Activated naive CD4-positive, alpha-beta T cell treated with anti-CD3 and anti-CD28 coated beads, Interleukin-2, amount 50 U/mL, for 72 hours (primary cell): Measurements from ENCODE around the gene BST1. TPM values are rescaled to one million over a fixed set of nuclear protein-coding genes. Genes with fewer than 3 reads are reported as not detected.
A peak's percentile ranks its signal among the peaks of the same experiment; 100 is the strongest.
"Not testable (repeated sequence)": the region's sequence is repeated elsewhere in the genome, so short reads cannot be mapped to it uniquely, and the experiment has no call there.

Source experiments
- ATAC-seq, 2 donors: fragments of 150-1000 bp; cut with Tn5 transposase; 2 replicates each; pipeline ENCODE4 v1.10.0; 2021; ENCODE audit warnings: mild to moderate bottlenecking in 2 of 2, moderate library complexity in 2 of 2
- DNase-seq, 2 donors: peaks; one replicate each; pipeline ENCODE4 v3.0.0; 2021 to 2022; ENCODE audit warnings: low spot score in 2 of 2
- H3K27ac Mint-ChIP-seq, 2 donors: one replicate each; pipeline ENCODE4 v1.8.0; 2022; ENCODE audit warnings: mild to moderate bottlenecking in 2 of 2, mixed read lengths in 2 of 2
- H3K36me3 Mint-ChIP-seq, 2 donors: one replicate each; pipeline ENCODE4 v1.8.0; 2022; ENCODE audit warnings: mixed read lengths in 2 of 2
- H3K9me3 Mint-ChIP-seq, 2 donors: one replicate each; pipeline ENCODE4 v1.8.0; 2022; ENCODE audit warnings: mixed read lengths in 2 of 2
- total RNA-seq, 2 donors: library from RNA; stranded (reverse); gene quantifications; one replicate each; pipeline ENCODE4 v1.2.3, GENCODE V29; 2022

BST1 gene
- total RNA-seq, 2 donors from 2014 or later, result 0.39 to 0.82 TPM

DNA sequence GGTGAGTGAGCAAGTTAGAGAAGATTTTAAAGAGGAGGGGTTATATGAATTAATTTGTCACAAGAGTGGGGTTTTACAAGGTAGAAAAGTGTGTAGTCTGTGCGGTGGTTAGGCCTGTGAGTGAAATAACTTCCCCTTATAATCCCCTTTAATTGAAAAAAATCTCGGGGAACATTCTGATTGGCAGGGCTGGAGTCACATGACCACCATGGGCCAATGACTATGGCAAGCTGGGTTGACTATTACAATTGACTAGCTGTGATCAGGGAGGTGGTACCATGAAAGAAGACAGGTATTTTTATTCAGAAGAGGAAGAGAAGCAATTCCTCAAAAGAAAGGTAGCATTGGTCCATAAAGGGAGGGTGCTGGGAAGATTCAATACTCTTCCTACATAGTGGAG, 48.3 kb downstream of the BST1 start:
- ATAC-seq, result no peak
- peaks cover 2 to 23% of the 10 kb centered on the region in 2 donors for H3K9me3 Mint-ChIP-seq
- DNase-seq, result no peak
- H3K27ac Mint-ChIP-seq, result no peak overlapping the region
- H3K36me3 Mint-ChIP-seq, result peaks cover 2 to 18% of the 10 kb centered on the region in 2 donors

DNA sequence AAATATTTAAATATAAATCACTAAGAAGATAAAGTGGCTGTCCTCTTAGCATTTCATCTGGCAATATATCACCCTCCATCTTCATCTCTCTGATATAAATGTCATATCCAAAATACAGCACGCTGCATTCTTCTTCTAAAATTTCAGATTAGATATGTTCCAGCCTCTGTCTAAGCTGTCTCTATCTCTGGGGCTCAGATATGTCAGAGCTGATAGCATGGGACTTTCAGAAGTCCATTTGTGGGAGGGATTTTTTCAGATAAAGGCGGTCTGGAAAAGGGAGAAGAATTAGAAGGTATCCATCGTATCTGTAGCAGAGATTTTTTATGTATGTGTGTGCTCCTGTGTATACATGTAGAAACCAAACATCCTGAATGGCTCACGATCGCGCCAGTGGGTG, 50.2 kb downstream of the BST1 start:
- DNase-seq, result no peak
- ATAC-seq, result no peak
- peak overlapping the region in 1 of 2 donors; percentile 19 for H3K27ac Mint-ChIP-seq
- H3K36me3 Mint-ChIP-seq, result peaks cover 0 to 7% of the 10 kb centered on the region in 2 donors
- H3K9me3 Mint-ChIP-seq, result peaks cover 0 to 6% of the 10 kb centered on the region in 2 donors

DNA sequence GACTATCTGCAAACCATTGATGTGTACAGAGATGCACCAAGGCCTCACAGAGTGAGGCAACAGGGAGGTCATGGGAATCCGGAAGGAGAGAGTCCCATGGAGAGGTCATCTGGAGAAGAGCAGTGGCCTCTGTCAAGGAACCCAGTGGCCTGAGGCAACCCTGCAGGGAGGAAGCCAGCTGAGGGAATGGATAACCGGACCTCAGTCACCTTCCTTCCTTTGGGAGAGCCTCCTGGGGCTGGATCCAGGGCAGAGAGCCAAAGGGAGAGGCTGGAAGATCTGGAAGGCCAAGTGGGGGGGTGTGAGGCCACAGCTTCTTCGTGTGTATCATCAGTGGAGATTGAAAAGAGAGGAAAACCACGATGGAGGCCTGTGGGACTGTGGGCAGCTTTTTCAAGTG, 50.9 kb downstream of the BST1 start:
- DNase-seq, result no peak
- Mint-ChIP-seq H3K9me3 (peaks cover 0 to 6% of the 10 kb centered on the region in 2 donors), H3K27ac (peak overlapping the region in 1 of 2 donors; percentile 19), H3K36me3 (peaks cover 0 to 7% of the 10 kb centered on the region in 2 donors)
- ATAC-seq, result no peak

DNA sequence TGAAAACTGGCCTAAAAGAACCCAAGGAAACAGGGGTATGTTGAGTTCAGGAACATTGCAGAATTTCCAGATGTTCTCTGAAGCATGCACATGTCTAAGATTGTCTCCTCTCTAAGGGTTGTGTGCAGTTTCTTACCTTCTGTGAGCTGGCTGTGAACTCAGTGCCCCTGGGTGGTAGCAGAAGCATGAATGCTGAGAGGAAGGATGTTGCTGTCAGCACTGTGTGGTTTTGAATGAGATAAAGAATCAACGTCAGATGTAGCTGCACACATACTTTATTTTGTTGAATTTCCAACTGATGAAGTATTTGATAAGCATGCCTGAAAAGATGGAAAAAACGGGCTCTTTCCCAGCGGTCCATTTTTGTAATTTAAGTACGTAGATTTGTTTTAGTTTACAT, 51.5 kb downstream of the BST1 start:
- ATAC-seq (peak in 1 of 2 donors; percentile 26), DNase-seq (no peak)
- Mint-ChIP-seq H3K36me3 (peaks cover 0 to 7% of the 10 kb centered on the region in 2 donors), H3K27ac (peak overlapping the region in 1 of 2 donors; percentile 77), H3K9me3 (peaks cover under 1 to 6% of the 10 kb centered on the region in 2 donors)

DNA sequence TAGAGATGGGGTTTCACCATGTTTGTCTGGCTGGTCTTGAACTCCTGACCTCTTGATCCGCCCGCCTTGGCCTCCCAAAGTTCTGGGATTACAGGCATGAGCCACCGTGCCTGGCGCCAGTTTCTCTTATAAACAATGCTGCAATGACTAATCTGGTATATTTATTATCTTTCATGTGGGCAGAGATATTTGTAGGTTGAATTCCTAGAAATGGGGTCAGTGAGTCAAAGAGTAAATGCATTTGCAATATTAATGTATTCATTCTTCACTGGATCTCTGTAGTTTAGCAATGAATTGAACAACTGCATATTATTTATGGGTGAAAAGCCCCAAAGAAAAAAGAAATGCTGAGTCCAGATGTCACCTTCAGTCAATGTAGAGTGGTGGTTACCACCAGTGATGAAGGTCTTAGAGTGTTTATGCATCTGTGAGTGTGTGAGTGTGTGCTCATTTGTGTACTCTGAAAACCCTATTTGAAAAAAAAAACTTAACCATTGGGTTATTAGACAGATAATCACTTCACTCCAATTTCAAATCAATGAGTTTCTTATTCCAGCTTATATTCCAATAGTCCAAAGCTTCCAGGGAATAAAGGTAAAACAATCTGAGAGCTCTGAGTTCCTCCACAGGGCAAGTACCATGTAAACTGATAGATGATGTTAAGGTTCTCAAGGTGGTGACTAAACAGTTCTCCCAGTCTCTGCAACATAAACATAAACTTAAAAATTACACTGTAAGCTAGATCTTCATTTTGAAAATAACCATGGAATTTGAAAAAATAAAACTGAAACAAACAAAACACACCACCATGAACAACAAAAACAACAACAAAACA, 52.7 kb downstream of the BST1 start:
- H3K27ac Mint-ChIP-seq, result peak overlapping the region; percentile 77 to 95
- H3K36me3 Mint-ChIP-seq, result peaks cover 0 to 7% of the 10 kb centered on the region in 2 donors
- peak in 1 of 2 donors; percentile 65 for DNase-seq
- H3K9me3 Mint-ChIP-seq, result peaks cover 3 to 6% of the 10 kb centered on the region in 2 donors
- peak; percentile 19 to 71 for ATAC-seq

DNA sequence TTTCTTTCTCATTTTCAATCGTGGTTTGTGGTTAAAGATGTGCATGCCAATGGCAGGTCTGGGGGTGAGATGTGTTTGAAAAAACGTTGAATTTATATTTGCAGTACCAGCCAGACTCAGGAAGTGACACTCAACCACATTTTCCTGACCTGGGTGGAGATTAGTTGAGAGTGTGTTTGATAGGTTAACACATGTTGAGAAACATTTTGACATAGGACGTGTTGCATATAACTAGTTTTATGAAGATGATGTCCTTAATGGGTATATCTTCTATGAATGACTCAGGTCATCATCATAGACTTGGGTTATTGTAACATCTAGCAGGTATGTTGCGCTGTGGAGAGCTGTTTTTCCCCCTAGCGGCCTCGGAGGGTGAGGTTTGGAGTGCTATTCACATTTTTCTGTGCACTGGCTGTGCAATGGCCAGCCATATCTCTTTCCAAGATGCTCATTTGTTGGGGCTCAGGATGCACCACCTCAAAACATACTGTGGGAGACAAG, 53.5 kb downstream of the BST1 start:
- ATAC-seq (peak; percentile 87 to 91), DNase-seq (peak; percentile 64 to 73)
- H3K27ac Mint-ChIP-seq, result peak overlapping the region; percentile 77 to 95
- peaks cover 0 to 3% of the 10 kb centered on the region in 2 donors for H3K9me3 Mint-ChIP-seq
- peaks cover 0 to 7% of the 10 kb centered on the region in 2 donors for H3K36me3 Mint-ChIP-seq

DNA sequence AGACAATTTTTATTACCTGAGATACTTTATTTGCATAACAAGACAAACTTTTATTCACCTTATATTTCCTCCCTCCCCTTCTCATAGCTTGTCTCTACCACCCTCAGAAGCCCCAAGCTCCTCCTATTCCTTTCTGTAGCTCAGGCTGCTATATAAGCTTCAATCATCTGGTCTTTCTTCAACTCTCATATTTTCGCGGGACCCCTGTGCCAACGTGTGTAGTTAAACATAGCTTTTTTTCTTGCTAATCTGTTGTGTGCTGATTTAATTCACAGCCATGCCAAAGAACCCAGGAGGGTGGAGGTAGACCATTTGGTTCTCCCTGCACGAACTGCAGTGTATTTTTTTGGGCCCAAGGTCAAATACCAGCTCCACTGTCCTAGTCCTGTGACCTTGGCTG, 54.2 kb downstream of the BST1 start:
- DNase-seq (no peak), ATAC-seq (no peak)
- Mint-ChIP-seq H3K27ac (peak overlapping the region; percentile 77 to 97), H3K36me3 (peaks cover 0 to 7% of the 10 kb centered on the region in 2 donors), H3K9me3 (peaks cover 0 to 3% of the 10 kb centered on the region in 2 donors)

DNA sequence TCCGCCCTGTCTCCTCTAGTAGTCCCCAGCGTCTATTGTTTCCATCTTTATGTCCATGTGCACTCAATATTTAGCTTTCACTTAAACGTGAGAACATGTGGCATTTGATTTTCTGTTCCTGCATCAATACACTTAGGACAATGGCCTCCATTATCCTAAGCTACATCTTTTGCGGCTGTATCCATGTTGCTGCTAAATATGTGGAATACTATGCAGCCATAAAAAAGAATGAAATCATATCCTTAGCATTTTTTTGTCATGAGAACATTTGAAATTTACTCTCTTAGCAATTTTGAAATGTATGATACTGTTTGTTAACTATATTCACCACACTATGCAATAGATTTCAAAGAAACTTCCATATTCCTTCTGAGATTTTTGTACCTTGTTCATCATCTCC, 55.4 kb downstream of the BST1 start:
- peaks cover 0 to 7% of the 10 kb centered on the region in 2 donors for H3K36me3 Mint-ChIP-seq
- ATAC-seq (no peak), DNase-seq (no peak)
- H3K9me3 Mint-ChIP-seq, result peaks cover 0 to 3% of the 10 kb centered on the region in 2 donors
- no peak overlapping the region for H3K27ac Mint-ChIP-seq

DNA sequence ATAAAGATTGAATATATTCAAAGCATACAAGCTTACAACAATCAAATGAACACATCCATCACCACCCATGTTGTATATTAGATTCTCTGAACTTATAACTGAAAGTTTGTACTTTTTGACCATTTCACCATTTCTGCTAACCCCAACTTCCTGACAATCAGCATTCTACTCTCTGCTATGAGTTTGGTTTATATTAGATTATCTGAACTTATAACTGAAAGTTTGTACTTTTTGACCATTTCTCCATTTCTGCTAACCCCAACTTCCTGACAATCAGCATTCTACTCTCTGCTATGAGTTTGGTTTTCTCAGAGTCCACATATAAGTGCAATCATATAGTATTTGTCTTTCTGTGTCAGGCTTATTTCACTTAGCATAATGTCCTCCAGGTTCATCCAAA, 59.6 kb downstream of the BST1 start:
- Mint-ChIP-seq H3K9me3 (peaks cover 7 to 13% of the 10 kb centered on the region in 2 donors), H3K36me3 (peaks cover 11 to 13% of the 10 kb centered on the region in 2 donors)
- H3K27ac Mint-ChIP-seq, DNase-seq, ATAC-seq: not testable (repeated sequence)

DNA sequence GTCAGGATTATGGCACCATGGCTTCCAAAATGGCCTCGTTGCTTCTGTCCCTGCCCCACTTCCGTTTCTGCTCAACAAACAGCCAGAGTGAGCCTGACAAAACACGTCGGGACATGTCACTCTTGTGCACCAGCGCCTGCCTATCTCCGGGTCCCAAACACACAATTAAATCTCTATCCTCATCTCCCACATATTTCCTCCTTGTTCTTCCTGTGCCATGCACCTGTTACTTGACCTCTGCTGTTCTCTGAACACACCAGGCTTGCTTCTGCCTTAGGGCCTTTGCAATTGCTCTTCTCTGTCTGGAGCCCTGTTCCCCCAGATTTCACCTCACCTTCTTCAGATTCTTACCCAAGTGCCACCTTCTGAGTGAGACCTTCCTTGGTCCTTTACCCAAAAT, 62.5 kb downstream of the BST1 start:
- H3K36me3 Mint-ChIP-seq, result peaks cover 11 to 13% of the 10 kb centered on the region in 2 donors
- H3K27ac Mint-ChIP-seq, result peak overlapping the region in 1 of 2 donors; percentile 49
- no peak for DNase-seq
- ATAC-seq, result peak in 1 of 2 donors; percentile 17
- H3K9me3 Mint-ChIP-seq, result peaks cover 7 to 10% of the 10 kb centered on the region in 2 donors

DNA sequence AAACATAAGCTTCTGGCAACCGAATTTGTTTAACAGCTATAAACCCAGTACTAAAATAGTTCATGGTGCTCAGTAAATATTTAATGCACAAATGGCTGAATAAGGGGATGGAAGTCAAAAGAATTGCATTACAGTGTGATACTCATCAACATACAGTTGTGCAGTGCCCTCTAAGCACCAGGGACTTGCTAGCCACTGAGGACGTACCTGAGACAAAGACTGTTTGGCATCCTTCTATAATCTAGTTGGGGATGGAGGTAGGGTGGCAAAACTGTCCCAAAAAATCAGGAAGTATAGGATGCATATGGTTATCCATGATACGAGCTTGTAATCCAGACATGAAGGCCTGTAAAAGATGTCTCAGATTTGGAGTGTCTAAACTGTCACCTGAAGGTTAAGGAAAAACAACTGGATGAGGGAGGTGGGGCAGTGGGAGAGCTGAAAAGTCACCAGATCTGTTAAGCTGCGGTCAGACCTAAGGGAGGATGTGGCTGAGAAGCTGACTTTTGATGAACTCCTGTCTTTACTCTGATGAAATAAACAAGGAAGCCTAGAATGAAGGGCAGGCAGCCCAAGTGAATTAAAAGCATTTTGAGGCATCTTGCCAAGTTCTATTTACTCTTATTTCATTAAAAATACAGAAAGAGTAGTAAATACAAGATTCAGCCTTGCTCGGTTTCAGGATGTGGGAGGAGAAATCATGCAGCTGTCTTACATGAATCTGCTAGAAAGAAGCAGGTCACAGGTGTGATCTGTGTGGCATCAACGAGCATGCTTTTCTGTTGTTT, 63.2 kb downstream of the BST1 start:
- ATAC-seq, result peak; percentile 85 to 87
- Mint-ChIP-seq H3K9me3 (peaks cover 7 to 10% of the 10 kb centered on the region in 2 donors), H3K36me3 (peaks cover 11 to 13% of the 10 kb centered on the region in 2 donors), H3K27ac (peak overlapping the region; percentile 40 to 49)
- peak in 1 of 2 donors; percentile 41 for DNase-seq

DNA sequence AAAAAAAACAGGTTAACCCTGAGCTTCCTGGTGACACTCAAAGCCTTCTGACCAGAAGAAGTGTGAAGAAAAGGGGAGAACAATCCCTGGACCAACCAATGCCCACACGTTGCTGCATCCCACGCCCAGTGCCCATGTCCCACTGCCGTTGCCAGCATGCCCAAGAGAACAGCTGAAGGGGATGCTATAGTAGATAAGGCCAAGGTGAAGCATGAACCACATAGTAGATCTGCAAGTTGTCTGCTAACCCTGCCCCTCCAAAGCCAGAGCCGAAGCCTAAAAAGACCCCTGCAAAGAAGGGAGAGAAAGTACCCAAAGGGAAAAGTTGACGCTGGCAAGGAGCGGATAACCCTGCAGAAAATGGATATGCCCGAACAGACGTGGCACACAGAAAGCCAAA, 64.0 kb downstream of the BST1 start:
- DNase-seq (no peak), ATAC-seq (no peak)
- peaks cover 11 to 13% of the 10 kb centered on the region in 2 donors for H3K36me3 Mint-ChIP-seq
- H3K9me3 Mint-ChIP-seq, result peaks cover 7 to 10% of the 10 kb centered on the region in 2 donors
- peak overlapping the region; percentile 8 to 49 for H3K27ac Mint-ChIP-seq

DNA sequence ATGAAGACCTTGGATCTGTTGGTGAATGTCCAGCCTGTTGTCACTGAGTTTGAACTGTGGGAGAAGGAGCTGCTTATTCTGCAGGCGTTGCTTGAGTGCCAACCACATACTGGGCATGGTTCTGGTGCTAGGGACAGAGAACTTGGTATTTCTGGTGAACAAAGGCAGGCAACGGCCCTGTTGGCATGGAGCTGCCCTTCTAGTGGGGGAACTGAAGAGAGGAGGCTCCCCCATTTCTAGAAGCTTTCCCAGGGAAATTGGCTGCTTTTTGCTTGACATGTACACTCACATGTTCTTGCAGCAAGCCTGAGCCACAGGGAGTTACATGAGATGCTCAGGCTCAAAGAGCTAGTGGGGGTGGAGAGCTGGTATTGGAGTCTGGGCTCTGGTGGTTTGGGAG, 66.3 kb downstream of the BST1 start:
- ATAC-seq (no peak), DNase-seq (no peak)
- Mint-ChIP-seq H3K27ac (peak overlapping the region in 1 of 2 donors; percentile 38), H3K9me3 (peaks cover 7 to 10% of the 10 kb centered on the region in 2 donors), H3K36me3 (peaks cover 21 to 26% of the 10 kb centered on the region in 2 donors)

DNA sequence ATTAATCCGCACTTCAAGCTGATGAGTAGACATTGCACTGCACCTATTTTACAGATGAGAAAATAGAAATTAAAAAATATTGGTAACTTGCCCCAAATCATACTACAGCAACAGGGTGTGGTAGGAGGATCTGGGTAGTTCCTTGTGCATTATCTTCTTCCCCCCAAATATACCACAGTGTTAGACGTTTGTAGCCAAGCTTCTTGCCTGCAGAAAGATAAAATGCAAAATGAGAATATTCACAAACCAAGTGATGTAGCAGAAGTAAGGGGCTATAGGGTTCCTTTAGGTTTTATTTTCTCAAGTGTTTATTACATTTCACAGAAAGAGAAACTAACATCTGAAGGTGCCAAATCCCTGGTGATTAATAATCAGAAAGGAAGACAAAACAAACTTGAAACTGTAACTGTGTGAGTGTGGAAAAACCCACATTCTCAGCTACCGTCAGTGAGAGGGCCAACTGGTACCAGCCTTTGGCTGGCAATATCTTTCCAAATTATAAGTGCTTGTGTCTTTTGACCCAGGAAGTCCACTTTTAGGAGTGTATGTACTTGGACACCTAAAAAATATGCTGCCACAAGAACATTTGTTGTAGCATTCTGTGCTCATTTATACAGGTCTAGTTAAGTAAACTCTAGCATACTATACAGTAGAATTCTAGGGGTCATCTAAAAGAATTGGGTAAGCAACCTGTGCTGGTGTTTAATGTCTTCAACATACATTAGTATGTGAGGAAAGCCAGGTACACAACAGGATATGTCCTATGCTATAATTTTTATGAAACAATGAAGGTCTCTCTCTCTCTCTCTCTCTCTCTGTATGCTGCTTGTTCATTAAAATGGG, 68.6 kb downstream of the BST1 start:
- peaks cover 11 to 12% of the 10 kb centered on the region in 2 donors for H3K36me3 Mint-ChIP-seq
- DNase-seq (no peak), ATAC-seq (peak; percentile 92 to 93)
- H3K27ac Mint-ChIP-seq, result peak overlapping the region; percentile 70 to 77
- no peaks in the 10 kb centered on the region for H3K9me3 Mint-ChIP-seq

DNA sequence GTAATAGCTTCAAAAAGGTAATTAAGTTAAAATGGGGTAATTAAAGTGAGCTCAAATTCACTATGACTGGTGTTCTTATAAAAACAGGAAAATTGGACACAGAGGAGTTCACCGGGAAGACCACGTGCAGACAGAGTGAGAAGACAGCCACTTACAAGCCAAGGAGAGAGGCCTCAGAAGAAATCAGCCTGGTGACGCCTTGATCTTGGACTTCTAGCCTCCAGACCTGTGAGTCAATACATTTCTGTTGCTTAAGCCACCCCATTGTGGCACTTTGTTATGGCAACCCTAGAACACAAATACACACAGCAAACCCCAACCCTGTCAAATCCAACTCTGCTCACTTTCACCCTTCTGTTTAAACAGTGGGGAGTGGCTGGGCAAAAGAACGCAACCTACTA, 71.2 kb downstream of the BST1 start:
- no peak for DNase-seq
- ATAC-seq, result peak in 1 of 2 donors; percentile 24
- no peak overlapping the region for H3K27ac Mint-ChIP-seq
- peaks cover 11 to 12% of the 10 kb centered on the region in 2 donors for H3K36me3 Mint-ChIP-seq
- no peaks in the 10 kb centered on the region for H3K9me3 Mint-ChIP-seq
